Daoy (cell line): Measurements from ENCODE around the gene STXBP5. TPM values are rescaled to one million over a fixed set of nuclear protein-coding genes. Genes with fewer than 3 reads are reported as not detected.

ENCODE experiments used
- DNase-seq: peaks from one replicate; pipeline ENCODE4 v3.0.0-alpha.2; 2015; ENCODE audit warnings: low read depth
- total RNA-seq: library from RNA; depleted of rRNA; stranded (reverse); fragments of >200 nt; shearing (Covaris generic); gene quantifications from 2 replicates; pipeline ENCODE4 v1.2.3, GENCODE V29; 2014

Gene STXBP5
- total RNA-seq, 1 experiment from 2014 or later, result 22.7 TPM

DNA sequence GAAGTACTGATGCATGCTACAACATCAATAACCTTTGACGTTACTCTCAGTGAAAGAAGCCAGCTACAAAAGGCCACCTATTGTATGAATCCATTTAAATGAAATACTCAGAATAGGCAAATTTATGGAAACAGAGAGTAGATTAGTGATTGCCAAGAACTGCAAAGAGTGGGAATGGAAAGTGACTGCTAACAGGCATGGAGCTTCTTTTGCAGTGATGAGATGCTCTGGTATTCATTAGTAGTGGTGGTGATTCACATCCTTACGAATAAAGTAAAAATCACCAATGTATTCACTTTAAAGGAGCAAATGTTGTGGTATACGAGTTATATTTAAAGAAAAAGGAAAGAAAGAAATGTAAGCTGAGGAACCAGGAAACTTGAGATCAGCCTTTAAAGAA lies 177.5 kb downstream of the STXBP5 start:
- no peak for DNase-seq

DNA sequence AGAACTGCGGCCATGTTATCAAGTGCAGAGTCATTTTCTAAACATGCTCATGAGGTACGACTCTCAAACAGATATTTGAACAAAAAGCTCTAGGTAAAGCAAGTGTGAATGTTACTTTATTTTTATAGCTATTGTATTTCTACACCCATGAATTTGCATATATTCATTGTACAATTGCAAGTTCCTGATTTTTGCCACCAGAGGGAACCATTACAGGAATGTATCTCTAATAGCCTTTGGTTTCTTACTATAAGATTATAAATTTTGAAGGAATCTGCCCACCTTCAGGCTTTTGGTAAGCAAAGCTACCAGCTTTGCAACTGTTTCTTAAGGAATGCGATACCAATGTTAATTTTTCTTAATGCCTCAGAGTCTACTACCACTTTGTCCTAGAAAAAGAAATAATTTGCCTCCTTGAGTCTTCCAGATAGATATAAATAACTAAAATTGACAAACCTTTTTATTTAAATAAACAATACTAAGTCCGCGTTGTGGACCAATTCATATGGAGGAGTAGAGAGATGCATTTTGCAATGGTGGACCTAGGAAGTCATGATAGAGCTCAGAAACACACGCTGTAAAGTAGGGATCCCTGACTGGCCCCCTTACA lies 178.8 kb downstream of the STXBP5 start:
- DNase-seq, result peak; percentile 14

- no peak for DNase-seq
Measured at GRCh38 chr6:147384029-147384428, 179.8 kb downstream of the STXBP5 start.

GRCh38 chr6:147384737-147385710 lies 180.8 kb downstream of the STXBP5 start:
- DNase-seq, result no peak

GRCh38 chr6:147389463-147389862 lies 185.2 kb downstream of the STXBP5 start:
- DNase-seq, result no peak

- peak; percentile 47 for DNase-seq
Measured at GRCh38 chr6:147390909-147391536, 186.8 kb downstream of the STXBP5 start.

DNA sequence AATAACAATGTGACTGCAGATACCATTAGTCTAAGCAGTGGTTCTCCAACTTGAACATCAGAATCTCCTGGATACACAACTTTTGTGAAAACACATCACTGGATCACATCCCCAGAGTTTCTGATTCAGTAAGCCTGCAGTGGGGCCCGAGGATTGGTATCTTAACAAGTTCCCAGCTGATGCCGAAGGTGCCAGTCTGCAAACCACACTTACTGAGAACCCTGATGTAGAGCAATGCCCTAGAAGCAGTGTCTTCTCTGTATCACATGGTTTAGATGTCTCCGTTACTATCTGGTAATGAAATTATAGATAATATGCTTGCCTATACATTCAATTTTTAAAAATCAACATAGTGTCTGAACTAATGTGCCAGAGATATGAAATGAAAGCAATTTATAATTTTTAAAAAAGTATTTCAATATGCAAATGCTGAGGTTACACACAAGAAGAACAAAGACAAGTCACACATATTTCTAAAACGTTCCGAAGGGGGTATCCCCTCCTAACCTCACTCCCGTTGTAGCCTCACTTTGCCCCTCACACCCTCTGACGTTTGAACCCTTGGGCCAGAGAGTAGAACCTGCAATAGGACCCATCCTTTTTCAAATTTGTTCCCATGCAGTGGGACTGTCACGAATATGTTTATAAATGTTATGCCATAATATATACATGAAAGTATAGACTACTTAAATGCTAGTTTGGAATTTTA lies 188.9 kb downstream of the STXBP5 start:
- no peak for DNase-seq

GRCh38 chr6:147395158-147395557 lies 190.9 kb downstream of the STXBP5 start:
- no peak for DNase-seq

DNA sequence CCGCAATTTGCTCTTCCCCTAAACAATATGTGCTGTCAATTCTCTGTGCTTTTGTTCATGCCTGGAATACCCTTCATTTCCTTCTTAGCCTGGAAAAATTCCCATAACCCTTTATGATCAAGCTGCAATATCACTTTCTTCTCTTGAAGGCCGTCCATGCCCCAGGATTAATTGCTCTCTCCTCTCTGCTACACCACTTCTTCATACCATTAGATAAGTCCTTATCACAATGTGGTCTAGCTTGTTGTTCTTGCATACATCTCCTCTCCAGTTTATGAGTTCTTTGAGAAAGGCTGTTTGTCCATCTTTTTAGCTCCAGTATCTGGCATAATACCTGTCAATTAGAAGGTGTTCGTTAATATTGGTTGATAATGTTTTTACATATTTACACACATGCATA lies 193.1 kb downstream of the STXBP5 start:
- DNase-seq, result no peak

- DNase-seq, result no peak
Measured at GRCh38 chr6:147400968-147401367, 196.8 kb downstream of the STXBP5 start.

GRCh38 chr6:147401779-147402178 lies 197.6 kb downstream of the STXBP5 start:
- DNase-seq, result no peak

- no peak for DNase-seq
Measured at GRCh38 chr6:147406783-147407182, 202.6 kb downstream of the STXBP5 start.

DNA sequence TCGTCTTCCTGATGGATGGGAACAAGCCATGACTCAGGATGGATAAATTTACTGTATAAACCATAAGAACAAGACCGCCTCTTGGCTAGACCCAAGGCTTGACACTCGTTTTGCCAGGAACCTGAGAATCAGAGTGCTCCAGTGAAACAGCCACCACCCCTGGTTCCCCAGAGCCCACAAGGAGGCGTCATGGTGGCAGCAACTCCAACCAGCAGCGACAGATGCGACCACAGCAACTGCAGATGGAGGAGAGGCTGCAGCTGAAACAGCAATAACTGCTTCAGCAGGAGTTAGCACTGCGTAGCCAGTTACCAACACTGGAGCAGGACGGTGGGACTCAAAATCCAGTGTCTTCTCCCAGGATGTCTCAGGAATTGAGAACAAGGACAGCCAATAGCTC lies 203.4 kb downstream of the STXBP5 start:
- DNase-seq, result no peak

GRCh38 chr6:147416622-147417021 lies 212.4 kb downstream of the STXBP5 start:
- DNase-seq, result no peak

DNA sequence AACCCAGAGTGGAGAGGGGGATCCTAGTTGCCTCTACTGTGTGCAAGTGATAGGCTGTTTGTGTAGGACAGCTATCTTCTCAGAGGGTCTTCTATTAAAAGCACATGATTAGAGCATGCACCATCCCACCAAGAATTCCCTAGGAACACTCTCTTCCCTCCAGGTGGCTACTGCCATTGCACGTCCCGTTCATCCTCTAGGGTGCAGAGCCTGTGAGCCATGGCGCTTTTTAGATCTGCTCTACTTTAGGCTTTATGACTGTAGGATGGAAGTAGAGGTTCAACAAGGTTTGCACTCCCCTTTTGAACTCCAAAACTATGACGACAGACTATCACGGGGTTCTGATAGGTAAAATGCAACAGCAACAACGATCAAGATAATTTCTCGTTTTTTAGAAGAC lies 213.7 kb downstream of the STXBP5 start:
- DNase-seq, result no peak

DNA sequence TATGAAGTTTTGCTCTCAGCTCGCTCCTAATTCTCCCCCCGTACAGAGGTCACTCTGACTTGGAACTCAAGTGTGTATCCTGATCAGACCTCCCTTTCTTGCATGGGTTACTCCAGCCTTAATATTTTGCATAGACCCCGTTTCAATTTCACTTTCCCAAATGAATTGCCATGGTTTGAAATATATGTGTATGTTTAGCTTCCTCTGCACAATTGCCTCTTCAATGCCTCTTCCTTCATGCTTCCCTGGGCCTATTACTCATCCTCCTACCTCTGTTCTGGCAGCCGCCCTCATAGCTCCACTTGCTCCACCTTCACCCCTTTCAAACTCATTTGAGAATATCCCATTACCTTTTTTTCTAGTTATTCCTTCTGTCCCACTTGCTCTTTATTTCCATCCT lies 214.3 kb downstream of the STXBP5 start:
- DNase-seq, result peak; percentile 35

- DNase-seq, result no peak
Measured at GRCh38 chr6:147421903-147422302, 217.7 kb downstream of the STXBP5 start.

DNA sequence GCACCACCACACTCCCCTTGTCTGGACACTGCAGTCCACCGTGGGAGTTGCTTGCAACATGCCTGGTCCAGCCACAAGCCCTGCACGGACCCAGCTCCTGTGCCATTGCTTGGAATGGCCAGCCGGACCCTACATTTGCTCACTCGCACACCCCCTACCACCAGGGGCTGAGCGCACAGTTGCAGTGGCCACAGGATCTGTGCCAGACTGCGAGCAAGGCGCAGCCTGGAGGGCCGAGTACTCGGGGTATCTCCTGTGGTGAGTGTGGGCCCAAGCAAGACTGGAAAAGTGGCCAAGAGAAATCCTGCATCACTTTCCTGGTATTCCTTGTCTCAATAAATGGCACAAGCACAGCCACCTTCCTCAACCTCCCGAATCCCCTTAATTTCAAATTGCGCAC lies 218.9 kb downstream of the STXBP5 start:
- no peak for DNase-seq

- DNase-seq, result no peak
Measured at GRCh38 chr6:147429794-147430193, 225.6 kb downstream of the STXBP5 start.

DNA sequence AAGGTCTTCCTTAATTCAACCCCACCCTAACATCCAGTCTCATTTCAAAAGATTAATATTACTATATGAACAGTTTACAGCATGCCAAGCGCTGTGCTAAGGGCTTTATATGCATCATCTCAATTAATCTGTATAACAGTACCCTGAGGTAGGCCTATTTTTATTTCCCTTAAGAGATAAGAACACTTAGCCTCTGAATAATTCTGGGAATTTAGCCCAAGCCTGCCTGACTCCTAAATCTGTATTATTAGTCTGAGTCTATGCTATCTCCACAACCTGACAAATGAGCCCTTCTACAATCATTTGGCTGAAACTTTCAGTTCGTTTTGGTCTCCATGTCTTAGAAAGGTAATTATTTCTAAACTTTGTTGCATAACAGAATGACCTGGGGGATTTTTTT lies 226.6 kb downstream of the STXBP5 start:
- no peak for DNase-seq

- no peak for DNase-seq
Measured at GRCh38 chr6:147434076-147434475, 229.9 kb downstream of the STXBP5 start.

DNA sequence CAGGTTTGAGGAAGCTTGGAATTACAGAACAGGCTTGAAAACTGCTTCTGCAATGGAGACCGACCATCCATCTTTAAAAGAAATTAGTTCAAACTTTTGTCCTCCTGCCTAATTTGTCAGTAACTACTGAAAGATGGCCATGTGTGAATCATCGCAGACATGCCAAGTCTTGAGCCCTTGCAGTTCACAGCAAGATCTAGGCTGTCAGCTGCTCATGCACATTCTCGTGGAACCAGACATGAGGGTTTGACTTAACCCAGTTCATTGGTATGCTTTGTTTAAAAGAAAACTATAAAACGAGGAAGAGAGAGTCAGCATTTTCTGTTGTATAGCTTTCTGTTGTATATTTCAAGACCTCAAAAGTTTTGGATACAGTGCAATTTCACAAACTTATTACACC lies 230.3 kb downstream of the STXBP5 start:
- DNase-seq, result no peak
